Mesendoderm (in vitro differentiated cells): ENCODE results near the gene TDG.
A peak's percentile ranks its signal among the peaks of the same experiment; 100 is the strongest.

Source experiments
- DNase-seq: peaks from one replicate; pipeline ENCODE4 v3.0.0; 2013
- H2AK5ac ChIP-seq: 2 replicates; pipeline ENCODE4 v1.6.1; 2013; ENCODE audit warnings: low read length, inconsistent platforms
- H2BK120ac ChIP-seq: 2 replicates; pipeline ENCODE4 v1.6.1; 2013; ENCODE audit warnings: low read depth, mild to moderate bottlenecking, low read length, moderate library complexity, mixed read lengths
- H2BK15ac ChIP-seq: replicated peaks from 2 replicates; pipeline ENCODE4 v1.6.1; 2013; ENCODE audit warnings: low read depth, mild to moderate bottlenecking, moderate library complexity
- H2BK5ac ChIP-seq: 2 replicates; pipeline ENCODE4 v1.6.1; 2013; ENCODE audit warnings: low read length, inconsistent platforms
- H3K18ac ChIP-seq: 2 replicates; pipeline ENCODE4 v1.6.1; 2013; ENCODE audit warnings: mild to moderate bottlenecking, low read length, mixed read lengths
- H3K23ac ChIP-seq: one replicate; pipeline ENCODE4 v1.6.1; 2013; ENCODE audit warnings: low read length
- H3K27ac ChIP-seq: 2 replicates; pipeline ENCODE4 v1.5.1; 2013; ENCODE audit warnings: low read depth, mild to moderate bottlenecking, inconsistent platforms, low read length, moderate library complexity
- H3K27me3 ChIP-seq: 2 replicates; pipeline ENCODE4 v1.6.1; 2013; ENCODE audit warnings: low read length, control low read depth, mild to moderate bottlenecking, inconsistent platforms; ENCODE audit not compliant: insufficient read depth, poor library complexity
- H3K36me3 ChIP-seq: 2 replicates; pipeline ENCODE4 v1.6.1; 2013; ENCODE audit warnings: low read length, inconsistent platforms; ENCODE audit not compliant: control insufficient read depth, insufficient read depth
- H3K4ac ChIP-seq: one replicate; pipeline ENCODE4 v1.6.1; 2013; ENCODE audit warnings: low read depth, mild to moderate bottlenecking, low read length, moderate library complexity
- H3K4me1 ChIP-seq: 2 replicates; pipeline ENCODE4 v1.6.1; 2013; ENCODE audit warnings: low read depth, low read length, inconsistent platforms; ENCODE audit not compliant: control insufficient read depth
- H3K4me2 ChIP-seq: 2 replicates; pipeline ENCODE4 v1.6.1; 2013; ENCODE audit warnings: low read length
- H3K4me3 ChIP-seq: 2 replicates; pipeline ENCODE4 v1.5.1; 2013; ENCODE audit warnings: mild to moderate bottlenecking, low read length
- H3K56ac ChIP-seq: one replicate; pipeline ENCODE4 v1.6.1; 2013; ENCODE audit warnings: low read length
- H3K79me1 ChIP-seq: 2 replicates; pipeline ENCODE4 v1.6.1; 2013; ENCODE audit warnings: low read length, inconsistent platforms
- H3K79me2 ChIP-seq: 2 replicates; pipeline ENCODE4 v1.6.1; 2013; ENCODE audit warnings: mild to moderate bottlenecking, low read length; ENCODE audit not compliant: control insufficient read depth, insufficient read depth
- H3K9ac ChIP-seq: 2 replicates; pipeline ENCODE4 v1.6.1; 2013; ENCODE audit warnings: low read length, inconsistent platforms
- H4K5ac ChIP-seq: one replicate; pipeline ENCODE4 v1.6.1; 2013; ENCODE audit warnings: low read length
- H4K8ac ChIP-seq: one replicate; pipeline ENCODE4 v1.6.1; 2013; ENCODE audit warnings: low read depth, mild to moderate bottlenecking, control low read depth, low read length, moderate library complexity
- WGBS: extraction: QIAGEN DNeasy Blood & Tissue Kit; methylation state at CpG from one replicate; pipeline ENCODE4 v1.1.7; 2013; ENCODE audit warnings: low lambda C conversion rate, missing lambda C conversion rate; ENCODE audit not compliant: insufficient coverage; ENCODE audit errors: extremely low coverage; 5-methylcytosine and 5-hydroxymethylcytosine counted together

The TDG gene

GRCh38 chr12:103944964-103945363 is 20.7 kb upstream of the TDG start:
- Histone ChIP-seq H3K4me1 (no peaks in the 10 kb centered on the region), H2AK5ac (no peak overlapping the region), H3K36me3 (peaks cover 23% of the 10 kb centered on the region), H2BK120ac (no peak overlapping the region), H3K27me3 (no peaks in the 10 kb centered on the region), H4K5ac (no peak overlapping the region), H3K23ac (no peak overlapping the region), H2BK15ac (no peak overlapping the region), H4K8ac (no peak overlapping the region), H3K56ac (no peak overlapping the region), H3K4me2 (no peak overlapping the region), H2BK5ac (no peak overlapping the region), H3K27ac (no peak overlapping the region), H3K4me3 (no peak overlapping the region), H3K18ac (no peak overlapping the region), H3K79me1 (peaks cover 2% of the 10 kb centered on the region), H3K79me2 (no peaks in the 10 kb centered on the region), H3K4ac (no peak overlapping the region), H3K9ac (no peak overlapping the region)
- WGBS, result no CpG with 5 or more reads among the region's 3 CpGs
- DNase-seq, result no peak

- Histone ChIP-seq H3K79me1 (peaks cover 2% of the 10 kb centered on the region), H4K8ac (no peak overlapping the region), H3K27ac (no peak overlapping the region), H2BK5ac (no peak overlapping the region), H3K23ac (no peak overlapping the region), H3K36me3 (peaks cover 18% of the 10 kb centered on the region), H4K5ac (no peak overlapping the region), H3K27me3 (no peaks in the 10 kb centered on the region), H3K4me2 (no peak overlapping the region), H2BK120ac (no peak overlapping the region), H3K18ac (no peak overlapping the region), H2AK5ac (no peak overlapping the region), H3K79me2 (no peaks in the 10 kb centered on the region), H3K4ac (no peak overlapping the region), H3K4me1 (no peaks in the 10 kb centered on the region), H3K9ac (no peak overlapping the region), H3K56ac (no peak overlapping the region), H2BK15ac (no peak overlapping the region), H3K4me3 (no peak overlapping the region)
- no CpG with 5 or more reads among the region's 7 CpGs for WGBS
- no peak for DNase-seq
Observed at GRCh38 chr12:103947871-103948555, 17.7 kb upstream of the TDG start.

- Histone ChIP-seq H3K4me1 (no peaks in the 10 kb centered on the region), H3K36me3 (peaks cover 16% of the 10 kb centered on the region)
- no CpG with 5 or more reads among the region's 13 CpGs for WGBS
Observed at GRCh38 chr12:103948746-103949406, 16.8 kb upstream of the TDG start.

GRCh38 chr12:103952497-103952896 is 13.2 kb upstream of the TDG start:
- Histone ChIP-seq H3K23ac (no peak overlapping the region), H3K36me3 (peaks cover 5% of the 10 kb centered on the region), H2BK120ac (no peak overlapping the region), H2AK5ac (no peak overlapping the region), H3K4me2 (no peak overlapping the region), H3K18ac (no peak overlapping the region), H3K56ac (no peak overlapping the region), H2BK5ac (no peak overlapping the region), H3K4ac (no peak overlapping the region), H4K8ac (no peak overlapping the region), H3K4me3 (no peak overlapping the region), H3K27me3 (no peaks in the 10 kb centered on the region), H3K79me1 (peaks cover 4% of the 10 kb centered on the region), H4K5ac (no peak overlapping the region), H3K4me1 (no peaks in the 10 kb centered on the region), H2BK15ac (no peak overlapping the region), H3K9ac (no peak overlapping the region), H3K27ac (no peak overlapping the region), H3K79me2 (peaks cover 19% of the 10 kb centered on the region)
- DNase-seq, result no peak
- WGBS, result no CpG with 5 or more reads among the region's 1 CpG

More at GRCh38 chr12:103948746-103949406, 16.8 kb upstream of the TDG start:
- Histone ChIP-seq H3K23ac (no peak overlapping the region), H3K27me3 (no peaks in the 10 kb centered on the region), H2AK5ac (no peak overlapping the region), H3K79me2 (no peaks in the 10 kb centered on the region), H4K8ac (no peak overlapping the region), H3K27ac (no peak overlapping the region), H3K4me2 (no peak overlapping the region), H4K5ac (no peak overlapping the region), H3K4ac (no peak overlapping the region), H3K18ac (no peak overlapping the region), H2BK5ac (no peak overlapping the region), H3K79me1 (peaks cover 3% of the 10 kb centered on the region), H3K4me3 (no peak overlapping the region), H3K56ac (no peak overlapping the region), H3K9ac (no peak overlapping the region), H2BK120ac (no peak overlapping the region), H2BK15ac (no peak overlapping the region)
- no peak for DNase-seq

GRCh38 chr12:103955811-103956508 is 9.7 kb upstream of the TDG start:
- H4K5ac ChIP-seq, result no peak overlapping the region
- no peak overlapping the region for H2BK5ac ChIP-seq
- H3K79me1 ChIP-seq, result peaks cover 4% of the 10 kb centered on the region
- no peak overlapping the region for H3K27ac ChIP-seq
- peak overlapping the region; percentile 96 for H3K56ac ChIP-seq
- no peaks in the 10 kb centered on the region for H3K4me1 ChIP-seq
- no peak overlapping the region for H3K18ac ChIP-seq
- DNase-seq, result peak; percentile 12
- no peaks in the 10 kb centered on the region for H3K27me3 ChIP-seq
- no peak overlapping the region for H2AK5ac ChIP-seq
- H3K23ac ChIP-seq, result no peak overlapping the region
- no peak overlapping the region for H4K8ac ChIP-seq
- peaks cover 19% of the 10 kb centered on the region for H3K79me2 ChIP-seq
- H2BK15ac ChIP-seq, result no peak overlapping the region
- peak overlapping the region; percentile 83 for H3K9ac ChIP-seq
- H2BK120ac ChIP-seq, result no peak overlapping the region
- no peak overlapping the region for H3K4ac ChIP-seq
- peak overlapping the region; percentile 67 for H3K4me3 ChIP-seq
- peaks cover 2% of the 10 kb centered on the region for H3K36me3 ChIP-seq
- peak overlapping the region; percentile 63 for H3K4me2 ChIP-seq
- WGBS, result no CpG with 5 or more reads among the region's 7 CpGs
